ENCODE measurements around the gene PDGFC.

DNA sequence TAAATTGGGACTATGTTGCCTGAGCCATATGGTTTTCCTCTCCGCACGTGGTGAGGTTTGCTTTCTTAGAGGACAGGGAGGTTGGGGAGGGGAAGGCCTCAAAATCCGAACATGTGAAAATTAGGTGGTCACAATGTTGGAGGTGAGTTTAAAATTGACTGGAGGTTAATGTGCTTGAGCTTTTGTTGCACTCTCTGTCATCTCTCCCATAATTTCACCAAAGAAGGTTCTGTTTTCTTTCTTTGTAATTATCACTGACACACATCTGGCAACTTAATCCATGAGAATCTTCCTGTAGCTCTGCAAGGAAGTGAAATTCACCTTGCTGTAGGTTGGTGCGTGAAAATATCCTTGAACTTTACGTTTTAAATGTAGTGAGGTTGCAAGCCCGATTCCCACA, 225.5 kb downstream of the PDGFC start:
- TF ChIP-seq, protein P1, sequence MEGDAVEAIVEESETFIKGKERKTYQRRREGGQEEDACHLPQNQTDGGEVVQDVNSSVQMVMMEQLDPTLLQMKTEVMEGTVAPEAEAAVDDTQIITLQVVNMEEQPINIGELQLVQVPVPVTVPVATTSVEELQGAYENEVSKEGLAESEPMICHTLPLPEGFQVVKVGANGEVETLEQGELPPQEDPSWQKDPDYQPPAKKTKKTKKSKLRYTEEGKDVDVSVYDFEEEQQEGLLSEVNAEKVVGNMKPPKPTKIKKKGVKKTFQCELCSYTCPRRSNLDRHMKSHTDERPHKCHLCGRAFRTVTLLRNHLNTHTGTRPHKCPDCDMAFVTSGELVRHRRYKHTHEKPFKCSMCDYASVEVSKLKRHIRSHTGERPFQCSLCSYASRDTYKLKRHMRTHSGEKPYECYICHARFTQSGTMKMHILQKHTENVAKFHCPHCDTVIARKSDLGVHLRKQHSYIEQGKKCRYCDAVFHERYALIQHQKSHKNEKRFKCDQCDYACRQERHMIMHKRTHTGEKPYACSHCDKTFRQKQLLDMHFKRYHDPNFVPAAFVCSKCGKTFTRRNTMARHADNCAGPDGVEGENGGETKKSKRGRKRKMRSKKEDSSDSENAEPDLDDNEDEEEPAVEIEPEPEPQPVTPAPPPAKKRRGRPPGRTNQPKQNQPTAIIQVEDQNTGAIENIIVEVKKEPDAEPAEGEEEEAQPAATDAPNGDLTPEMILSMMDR (IDR thresholded peaks at IDR 0.05): no peak
- TF ChIP-seq POLR2A (IDR thresholded peaks at IDR 0.05) (no peak), POLR2AphosphoS5 (IDR thresholded peaks at IDR 0.05) (no peak)
